ENCODE data around the gene KRTAP4-8. TPM values are rescaled to one million over a fixed set of nuclear protein-coding genes. Genes with fewer than 3 reads are reported as not detected.
"Not testable (repeated sequence)": the region's sequence is repeated elsewhere in the genome, so short reads cannot be mapped to it uniquely, and the experiment has no call there.

KRTAP4-8 gene
- polyA plus RNA-seq, 6 donors from 2014 or later = not detected

GRCh38 chr17:41103896-41104295 is 6.0 kb upstream of the KRTAP4-8 start:
- ATAC-seq (ENCODE audit: low read depth in 2 of 2) (no peak), DNase-seq (no peak)
- Mint-ChIP-seq H3K27me3 (no peaks in the 10 kb centered on the region), H3K4me1 (peaks cover 33 to 48% (median 39%) of the 10 kb centered on the region in 3 donors), H3K4me3 (no peak overlapping the region), H3K36me3 (no peaks in the 10 kb centered on the region), H3K27ac (peak overlapping the region in 2 of 6 donors; percentile 11 to 51), H3K9me3 (no peaks in the 10 kb centered on the region)

GRCh38 chr17:41101586-41102259 is 3.8 kb upstream of the KRTAP4-8 start, which contains the start of gene KRTAP4-16:
Gene KRTAP4-16 (minus strand): TSS chr17:41102209. CDS start chr17:41102209, 0 bp downstream.
- DNase-seq = no peak
- no peaks in the 10 kb centered on the region for H3K9me3 Mint-ChIP-seq
- no peak for ATAC-seq (ENCODE audit: low read depth in 2 of 2)
- peaks cover 0 to 10% (median 9%) of the 10 kb centered on the region in 3 donors for H3K27me3 Mint-ChIP-seq
- H3K4me3 Mint-ChIP-seq = peak within 1 kb of the TSS in 3 of 8 donors; percentile 35 to 67 (median 47)
- H3K4me1 Mint-ChIP-seq = peaks cover 19 to 41% (median 25%) of the 10 kb centered on the region in 3 donors
- no peaks in the 10 kb centered on the region for H3K36me3 Mint-ChIP-seq
- peak within 1 kb of the TSS in 4 of 6 donors; percentile 57 to 81 (median 72) for H3K27ac Mint-ChIP-seq

GRCh38 chr17:41099682-41100480 is 1.9 kb upstream of the KRTAP4-8 start:
- ATAC-seq (ENCODE audit: low read depth in 2 of 2) = peak; percentile 93 to 98
- not testable (repeated sequence) for H3K27me3 Mint-ChIP-seq

GRCh38 chr17:41098481-41098880 is 539 bp upstream of the KRTAP4-8 start:
- no peak for ATAC-seq (ENCODE audit: low read depth in 2 of 2)
- Mint-ChIP-seq H3K4me1 (peaks cover 19 to 36% (median 24%) of the 10 kb centered on the region in 3 donors), H3K36me3 (no peaks in the 10 kb centered on the region), H3K9me3 (peaks cover 0 to 2% (median 0%) of the 10 kb centered on the region in 7 donors), H3K27ac (peak overlapping the region in 1 of 6 donors; percentile 54), H3K4me3 (no peak overlapping the region), H3K27me3 (peaks cover 0 to 10% (median 10%) of the 10 kb centered on the region in 3 donors)
- DNase-seq = no peak

More at GRCh38 chr17:41099682-41100480, 1.9 kb upstream of the KRTAP4-8 start:
- DNase-seq, H3K9me3 Mint-ChIP-seq, H3K36me3 Mint-ChIP-seq: not testable (repeated sequence)
- H3K4me1 Mint-ChIP-seq = peaks cover 19 to 36% (median 24%) of the 10 kb centered on the region in 3 donors
- peak overlapping the region in 5 of 8 donors; percentile 48 to 82 (median 70) for H3K4me3 Mint-ChIP-seq
- H3K27ac Mint-ChIP-seq = peak overlapping the region; percentile 15 to 91 (median 74)

GRCh38 chr17:41096055-41096454 is 1.9 kb downstream of the KRTAP4-8 start:
- H3K36me3 Mint-ChIP-seq = no peaks in the 10 kb centered on the region
- DNase-seq = no peak
- H3K4me3 Mint-ChIP-seq = no peak overlapping the region
- H3K4me1 Mint-ChIP-seq = peaks cover 13 to 23% (median 16%) of the 10 kb centered on the region in 3 donors
- peaks cover 0 to 10% (median 6%) of the 10 kb centered on the region in 7 donors for H3K9me3 Mint-ChIP-seq
- peak overlapping the region in 3 of 6 donors; percentile 49 to 85 (median 49) for H3K27ac Mint-ChIP-seq
- ATAC-seq (ENCODE audit: low read depth in 2 of 2) = no peak
- peaks cover 0 to 10% (median 10%) of the 10 kb centered on the region in 3 donors for H3K27me3 Mint-ChIP-seq

GRCh38 chr17:41088760-41089352 is 9.1 kb downstream of the KRTAP4-8 start:
- not testable (repeated sequence) for H3K4me3 Mint-ChIP-seq, H3K4me1 Mint-ChIP-seq, H3K36me3 Mint-ChIP-seq, H3K27ac Mint-ChIP-seq, DNase-seq, H3K9me3 Mint-ChIP-seq, H3K27me3 Mint-ChIP-seq
- peak; percentile 46 to 75 for ATAC-seq (ENCODE audit: low read depth in 2 of 2)

GRCh38 chr17:41084100-41084856 is 13.7 kb downstream of the KRTAP4-8 start, which contains the start of gene KRTAP4-7:
Gene KRTAP4-7 (plus strand): TSS chr17:41084150. CDS start chr17:41084207, 57 bp downstream.
- Mint-ChIP-seq H3K4me3 (peak within 1 kb of the TSS in 1 of 8 donors; percentile 78), H3K27me3 (peaks cover 8 to 15% (median 14%) of the 10 kb centered on the region in 3 donors)
- not testable (repeated sequence) for ATAC-seq (ENCODE audit: low read depth in 2 of 2); H3K4me1 Mint-ChIP-seq; H3K27ac Mint-ChIP-seq; H3K36me3 Mint-ChIP-seq; H3K9me3 Mint-ChIP-seq; DNase-seq

- H3K27ac Mint-ChIP-seq; H3K36me3 Mint-ChIP-seq; H3K4me3 Mint-ChIP-seq; H3K9me3 Mint-ChIP-seq; H3K4me1 Mint-ChIP-seq; ATAC-seq (ENCODE audit: low read depth in 2 of 2); DNase-seq: not testable (repeated sequence)
- peaks cover 8 to 22% (median 15%) of the 10 kb centered on the region in 3 donors for H3K27me3 Mint-ChIP-seq
These were observed 14.5 kb downstream of the KRTAP4-8 start for GRCh38 chr17:41083427-41083826.

- H3K36me3 Mint-ChIP-seq = no peaks in the 10 kb centered on the region
- H3K27me3 Mint-ChIP-seq = peaks cover 9 to 26% (median 15%) of the 10 kb centered on the region in 3 donors
- H3K4me3 Mint-ChIP-seq = no peak overlapping the region
- no peaks in the 10 kb centered on the region for H3K9me3 Mint-ChIP-seq
- H3K27ac Mint-ChIP-seq = no peak overlapping the region
- no peak for DNase-seq
- no peak for ATAC-seq (ENCODE audit: low read depth in 2 of 2)
- H3K4me1 Mint-ChIP-seq = no peaks in the 10 kb centered on the region
These were observed 15.3 kb downstream of the KRTAP4-8 start for GRCh38 chr17:41082626-41083025.

- Mint-ChIP-seq H3K4me3 (no peak overlapping the region), H3K27me3 (peaks cover 17 to 38% (median 20%) of the 10 kb centered on the region in 3 donors), H3K4me1 (peaks cover 0 to 7% (median 2%) of the 10 kb centered on the region in 3 donors), H3K36me3 (peaks cover 0 to 9% of the 10 kb centered on the region in 2 donors), H3K27ac (peak overlapping the region in 1 of 6 donors; percentile 20), H3K9me3 (peaks cover 0 to 8% (median 0%) of the 10 kb centered on the region in 7 donors)
- ATAC-seq (ENCODE audit: low read depth in 2 of 2) (no peak), DNase-seq (no peak)
These were observed 21.2 kb downstream of the KRTAP4-8 start for GRCh38 chr17:41076788-41077187.

GRCh38 chr17:41073676-41074075 is 24.3 kb downstream of the KRTAP4-8 start:
- H3K27me3 Mint-ChIP-seq = peaks cover 12 to 30% (median 17%) of the 10 kb centered on the region in 3 donors
- peaks cover 0 to 8% (median 0%) of the 10 kb centered on the region in 7 donors for H3K9me3 Mint-ChIP-seq
- no peak overlapping the region for H3K4me3 Mint-ChIP-seq
- peaks cover 0 to 9% of the 10 kb centered on the region in 2 donors for H3K36me3 Mint-ChIP-seq
- no peak overlapping the region for H3K27ac Mint-ChIP-seq
- DNase-seq (no peak), ATAC-seq (ENCODE audit: low read depth in 2 of 2) (no peak)
- H3K4me1 Mint-ChIP-seq = peaks cover 0 to 7% (median 2%) of the 10 kb centered on the region in 3 donors

GRCh38 chr17:41071606-41072360 is 26.2 kb downstream of the KRTAP4-8 start:
- H3K36me3 Mint-ChIP-seq = peaks cover 0 to 6% of the 10 kb centered on the region in 2 donors
- H3K4me1 Mint-ChIP-seq = peaks cover 0 to 4% (median 2%) of the 10 kb centered on the region in 3 donors
- no peak for DNase-seq
- no peak for ATAC-seq (ENCODE audit: low read depth in 2 of 2)
- H3K4me3 Mint-ChIP-seq = no peak overlapping the region
- H3K9me3 Mint-ChIP-seq = peaks cover 0 to 5% (median 0%) of the 10 kb centered on the region in 7 donors
- peaks cover 6 to 26% (median 11%) of the 10 kb centered on the region in 3 donors for H3K27me3 Mint-ChIP-seq
- peak overlapping the region in 1 of 6 donors; percentile 94 for H3K27ac Mint-ChIP-seq

All from naive B cell (primary cell).